Measurements from ENCODE around the gene LHFPL6. TPM values are rescaled to one million over a fixed set of nuclear protein-coding genes. Genes with fewer than 3 reads are reported as not detected.

The LHFPL6 gene
- total and polyA plus RNA-seq, 2 experiments from 2014 or later: 7.8 to 9.5 TPM

DNA sequence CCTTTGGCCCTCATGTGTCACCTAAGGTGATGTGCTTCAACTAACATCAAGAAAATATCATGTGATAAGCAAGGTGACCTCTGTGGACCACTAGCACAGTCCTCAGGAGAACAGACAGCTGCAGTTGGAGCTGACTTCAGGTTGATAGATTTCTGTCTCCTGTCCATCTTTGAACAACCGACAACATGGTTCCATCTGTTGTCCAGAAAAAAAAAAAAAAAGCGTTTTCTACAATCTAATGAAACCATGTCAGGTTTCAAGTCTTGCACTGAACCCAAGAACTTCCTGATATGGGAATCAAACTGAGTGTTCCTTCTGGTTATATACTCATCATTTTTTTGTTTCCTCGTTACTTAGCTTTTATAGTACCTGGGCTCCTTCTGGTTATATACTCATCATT lies 75.7 kb downstream of the LHFPL6 start:
- Histone ChIP-seq H3K4me1 (ENCODE audit: insufficient read depth) (no peaks in the 10 kb centered on the region; the same call in 1 of the 2 replicates), H2AFZ (no peak overlapping the region), H3K36me3 (ENCODE audit: insufficient read depth) (no peaks in the 10 kb centered on the region), H4K20me1 (replicated peaks; ENCODE audit: insufficient read depth) (no peaks in the 10 kb centered on the region), H3F3A (replicated peaks; ENCODE audit: low read depth) (no peaks in the 10 kb centered on the region), H3K27ac (ENCODE audit: low read depth) (no peak overlapping the region), H3K27me3 (ENCODE audit: insufficient read depth) (no peaks in the 10 kb centered on the region), H3K79me2 (replicated peaks; ENCODE audit: insufficient read depth) (no peaks in the 10 kb centered on the region), H3K9me2 (ENCODE audit: insufficient read depth) (no peaks in the 10 kb centered on the region), H3K4me3 (no peak overlapping the region), H3K4me2 (no peak overlapping the region)
- no peak for TF ChIP-seq EZH2 (IDR thresholded peaks at IDR 0.05; ENCODE audit: low read depth, unreplicated experiment)
- no peak for TF ChIP-seq EZH2phosphoT487 (IDR thresholded peaks at IDR 0.05; ENCODE audit: unreplicated experiment)
- no peak for TF ChIP-seq CTCF (conservative IDR thresholded peaks at IDR 0.05; ENCODE audit: low read depth in 2 of 2)
- TF ChIP-seq, protein P1, sequence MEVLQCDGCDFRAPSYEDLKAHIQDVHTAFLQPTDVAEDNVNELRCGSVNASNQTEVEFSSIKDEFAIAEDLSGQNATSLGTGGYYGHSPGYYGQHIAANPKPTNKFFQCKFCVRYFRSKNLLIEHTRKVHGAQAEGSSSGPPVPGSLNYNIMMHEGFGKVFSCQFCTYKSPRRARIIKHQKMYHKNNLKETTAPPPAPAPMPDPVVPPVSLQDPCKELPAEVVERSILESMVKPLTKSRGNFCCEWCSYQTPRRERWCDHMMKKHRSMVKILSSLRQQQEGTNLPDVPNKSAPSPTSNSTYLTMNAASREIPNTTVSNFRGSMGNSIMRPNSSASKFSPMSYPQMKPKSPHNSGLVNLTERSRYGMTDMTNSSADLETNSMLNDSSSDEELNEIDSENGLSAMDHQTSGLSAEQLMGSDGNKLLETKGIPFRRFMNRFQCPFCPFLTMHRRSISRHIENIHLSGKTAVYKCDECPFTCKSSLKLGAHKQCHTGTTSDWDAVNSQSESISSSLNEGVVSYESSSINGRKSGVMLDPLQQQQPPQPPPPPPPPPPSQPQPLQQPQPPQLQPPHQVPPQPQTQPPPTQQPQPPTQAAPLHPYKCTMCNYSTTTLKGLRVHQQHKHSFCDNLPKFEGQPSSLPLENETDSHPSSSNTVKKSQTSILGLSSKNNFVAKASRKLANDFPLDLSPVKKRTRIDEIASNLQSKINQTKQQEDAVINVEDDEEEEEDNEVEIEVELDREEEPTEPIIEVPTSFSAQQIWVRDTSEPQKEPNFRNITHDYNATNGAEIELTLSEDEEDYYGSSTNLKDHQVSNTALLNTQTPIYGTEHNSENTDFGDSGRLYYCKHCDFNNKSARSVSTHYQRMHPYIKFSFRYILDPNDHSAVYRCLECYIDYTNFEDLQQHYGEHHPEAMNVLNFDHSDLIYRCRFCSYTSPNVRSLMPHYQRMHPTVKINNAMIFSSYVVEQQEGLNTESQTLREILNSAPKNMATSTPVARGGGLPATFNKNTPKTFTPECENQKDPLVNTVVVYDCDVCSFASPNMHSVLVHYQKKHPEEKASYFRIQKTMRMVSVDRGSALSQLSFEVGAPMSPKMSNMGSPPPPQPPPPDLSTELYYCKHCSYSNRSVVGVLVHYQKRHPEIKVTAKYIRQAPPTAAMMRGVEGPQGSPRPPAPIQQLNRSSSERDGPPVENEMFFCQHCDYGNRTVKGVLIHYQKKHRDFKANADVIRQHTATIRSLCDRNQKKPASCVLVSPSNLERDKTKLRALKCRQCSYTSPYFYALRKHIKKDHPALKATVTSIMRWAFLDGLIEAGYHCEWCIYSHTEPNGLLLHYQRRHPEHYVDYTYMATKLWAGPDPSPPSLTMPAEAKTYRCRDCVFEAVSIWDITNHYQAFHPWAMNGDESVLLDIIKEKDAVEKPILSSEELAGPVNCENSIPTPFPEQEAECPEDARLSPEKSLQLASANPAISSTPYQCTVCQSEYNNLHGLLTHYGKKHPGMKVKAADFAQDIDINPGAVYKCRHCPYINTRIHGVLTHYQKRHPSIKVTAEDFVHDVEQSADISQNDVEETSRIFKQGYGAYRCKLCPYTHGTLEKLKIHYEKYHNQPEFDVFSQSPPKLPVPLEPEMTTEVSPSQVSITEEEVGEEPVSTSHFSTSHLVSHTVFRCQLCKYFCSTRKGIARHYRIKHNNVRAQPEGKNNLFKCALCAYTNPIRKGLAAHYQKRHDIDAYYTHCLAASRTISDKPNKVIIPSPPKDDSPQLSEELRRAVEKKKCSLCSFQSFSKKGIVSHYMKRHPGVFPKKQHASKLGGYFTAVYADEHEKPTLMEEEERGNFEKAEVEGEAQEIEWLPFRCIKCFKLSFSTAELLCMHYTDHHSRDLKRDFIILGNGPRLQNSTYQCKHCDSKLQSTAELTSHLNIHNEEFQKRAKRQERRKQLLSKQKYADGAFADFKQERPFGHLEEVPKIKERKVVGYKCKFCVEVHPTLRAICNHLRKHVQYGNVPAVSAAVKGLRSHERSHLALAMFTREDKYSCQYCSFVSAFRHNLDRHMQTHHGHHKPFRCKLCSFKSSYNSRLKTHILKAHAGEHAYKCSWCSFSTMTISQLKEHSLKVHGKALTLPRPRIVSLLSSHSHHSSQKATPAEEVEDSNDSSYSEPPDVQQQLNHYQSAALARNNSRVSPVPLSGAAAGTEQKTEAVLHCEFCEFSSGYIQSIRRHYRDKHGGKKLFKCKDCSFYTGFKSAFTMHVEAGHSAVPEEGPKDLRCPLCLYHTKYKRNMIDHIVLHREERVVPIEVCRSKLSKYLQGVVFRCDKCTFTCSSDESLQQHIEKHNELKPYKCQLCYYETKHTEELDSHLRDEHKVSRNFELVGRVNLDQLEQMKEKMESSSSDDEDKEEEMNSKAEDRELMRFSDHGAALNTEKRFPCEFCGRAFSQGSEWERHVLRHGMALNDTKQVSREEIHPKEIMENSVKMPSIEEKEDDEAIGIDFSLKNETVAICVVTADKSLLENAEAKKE (CRISPR knock-in tag; IDR thresholded peaks at IDR 0.05): no peak
- TF ChIP-seq ZNF114 (CRISPR knock-in tag; IDR thresholded peaks at IDR 0.05): no peak
- TF ChIP-seq NANOG (IDR thresholded peaks at IDR 0.05; ENCODE audit: borderline replicate concordance): no peak
- no peak for TF ChIP-seq POLR2AphosphoS5 (IDR thresholded peaks at IDR 0.05; ENCODE audit: low read depth)
- TF ChIP-seq, protein P2, sequence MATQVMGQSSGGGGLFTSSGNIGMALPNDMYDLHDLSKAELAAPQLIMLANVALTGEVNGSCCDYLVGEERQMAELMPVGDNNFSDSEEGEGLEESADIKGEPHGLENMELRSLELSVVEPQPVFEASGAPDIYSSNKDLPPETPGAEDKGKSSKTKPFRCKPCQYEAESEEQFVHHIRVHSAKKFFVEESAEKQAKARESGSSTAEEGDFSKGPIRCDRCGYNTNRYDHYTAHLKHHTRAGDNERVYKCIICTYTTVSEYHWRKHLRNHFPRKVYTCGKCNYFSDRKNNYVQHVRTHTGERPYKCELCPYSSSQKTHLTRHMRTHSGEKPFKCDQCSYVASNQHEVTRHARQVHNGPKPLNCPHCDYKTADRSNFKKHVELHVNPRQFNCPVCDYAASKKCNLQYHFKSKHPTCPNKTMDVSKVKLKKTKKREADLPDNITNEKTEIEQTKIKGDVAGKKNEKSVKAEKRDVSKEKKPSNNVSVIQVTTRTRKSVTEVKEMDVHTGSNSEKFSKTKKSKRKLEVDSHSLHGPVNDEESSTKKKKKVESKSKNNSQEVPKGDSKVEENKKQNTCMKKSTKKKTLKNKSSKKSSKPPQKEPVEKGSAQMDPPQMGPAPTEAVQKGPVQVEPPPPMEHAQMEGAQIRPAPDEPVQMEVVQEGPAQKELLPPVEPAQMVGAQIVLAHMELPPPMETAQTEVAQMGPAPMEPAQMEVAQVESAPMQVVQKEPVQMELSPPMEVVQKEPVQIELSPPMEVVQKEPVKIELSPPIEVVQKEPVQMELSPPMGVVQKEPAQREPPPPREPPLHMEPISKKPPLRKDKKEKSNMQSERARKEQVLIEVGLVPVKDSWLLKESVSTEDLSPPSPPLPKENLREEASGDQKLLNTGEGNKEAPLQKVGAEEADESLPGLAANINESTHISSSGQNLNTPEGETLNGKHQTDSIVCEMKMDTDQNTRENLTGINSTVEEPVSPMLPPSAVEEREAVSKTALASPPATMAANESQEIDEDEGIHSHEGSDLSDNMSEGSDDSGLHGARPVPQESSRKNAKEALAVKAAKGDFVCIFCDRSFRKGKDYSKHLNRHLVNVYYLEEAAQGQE (IDR thresholded peaks at IDR 0.05; ENCODE audit: unreplicated experiment): no peak
- TF ChIP-seq, protein P3, sequence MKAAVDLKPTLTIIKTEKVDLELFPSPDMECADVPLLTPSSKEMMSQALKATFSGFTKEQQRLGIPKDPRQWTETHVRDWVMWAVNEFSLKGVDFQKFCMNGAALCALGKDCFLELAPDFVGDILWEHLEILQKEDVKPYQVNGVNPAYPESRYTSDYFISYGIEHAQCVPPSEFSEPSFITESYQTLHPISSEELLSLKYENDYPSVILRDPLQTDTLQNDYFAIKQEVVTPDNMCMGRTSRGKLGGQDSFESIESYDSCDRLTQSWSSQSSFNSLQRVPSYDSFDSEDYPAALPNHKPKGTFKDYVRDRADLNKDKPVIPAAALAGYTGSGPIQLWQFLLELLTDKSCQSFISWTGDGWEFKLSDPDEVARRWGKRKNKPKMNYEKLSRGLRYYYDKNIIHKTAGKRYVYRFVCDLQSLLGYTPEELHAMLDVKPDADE (IDR thresholded peaks at IDR 0.05): no peak
- TF ChIP-seq STAT1 (IDR thresholded peaks at IDR 0.05; ENCODE audit: unreplicated experiment): no peak
- TF ChIP-seq ZNF331 (CRISPR knock-in tag; IDR thresholded peaks at IDR 0.05; ENCODE audit: low read depth): no peak
- no peak for TF ChIP-seq CREB1 (CRISPR knock-in tag; IDR thresholded peaks at IDR 0.05; ENCODE audit: low read depth)
- no peak for TF ChIP-seq JUNB (IDR thresholded peaks at IDR 0.05; ENCODE audit: unreplicated experiment)
- Mint-ChIP-seq H3K9me3 (no peaks in the 10 kb centered on the region), H3K4me1 (peaks cover 11% of the 10 kb centered on the region; the same call in 2 of the 3 replicates), H3K4me3 (no peak overlapping the region), H3K27ac (no peak overlapping the region), H3K36me3 (ENCODE audit: low read depth) (no peaks in the 10 kb centered on the region), H3K27me3 (ENCODE audit: insufficient read depth, low read depth, poor library complexity) (peaks cover 2% of the 10 kb centered on the region)
- DNase-seq (ENCODE audit: low spot score) (no peak), ATAC-seq (no peak)

Measured in GM23338 (cell line).